Prostate gland (tissue), 2 donors: ENCODE measurements around the gene HUNK. TPM values are rescaled to one million over a fixed set of nuclear protein-coding genes. Genes with fewer than 3 reads are reported as not detected.

Experiments used
- DNase-seq: peaks from one replicate; pipeline ENCODE4 v3.0.0-alpha.2; 2019; ENCODE audit warnings: low spot score
- H3K27ac ChIP-seq, 2 donors: fragments of 200-600 bp; sonication (generic); 2 replicates each; pipeline ENCODE4 v1.5.1; 2017 to 2019
- H3K27me3 ChIP-seq: fragments of 200-600 bp; sonication (generic); replicated peaks from 2 replicates; pipeline ENCODE4 v1.5.1; 2019; ENCODE audit not compliant: insufficient read depth
- H3K36me3 ChIP-seq, 2 donors: fragments of 200-600 bp; sonication (generic); 1 replicate in 1 of 2; 2 replicates in 1 of 2; pipeline versions ENCODE4 v1.5.1 to v1.8.1; 2017 to 2019
- H3K4me1 ChIP-seq: fragments of 200-600 bp; sonication (generic); replicated peaks from 2 replicates; pipeline ENCODE4 v1.5.1; 2019
- H3K4me3 ChIP-seq, 2 donors: fragments of 200-600 bp; sonication (generic); 2 replicates each; pipeline ENCODE4 v1.5.1; 2017 to 2019
- H3K9me3 ChIP-seq: fragments of 200-600 bp; sonication (generic); 2 replicates; pipeline ENCODE4 v1.5.1; 2017
- CTCF ChIP-seq, 4 experiments: fragments of 200-600 bp in 2 of 4; fragments of 450-650 bp in 2 of 4; sonication (generic) in 2 of 4; IDR thresholded peaks; 1 replicate in 3 of 4; 2 replicates in 1 of 4; pipeline ENCODE4 v1.5.1; 2016 to 2019; ENCODE audit warnings: antibody characterized with exemption in 4 of 4, mild to moderate bottlenecking in 2 of 4, moderate library complexity in 2 of 4
- POLR2A ChIP-seq: fragments of 450-650 bp; IDR thresholded peaks from one replicate; pipeline ENCODE4 v1.6.1; 2016; ENCODE audit warnings: antibody characterized with exemption, mild to moderate bottlenecking
- POLR2AphosphoS5 ChIP-seq: sonication (generic); formaldehyde crosslinking; IDR thresholded peaks from one replicate; pipeline ENCODE4 v1.6.1; 2017; ENCODE audit warnings: antibody characterized with exemption
- WGBS: methylation state at CpG from one replicate; pipeline ENCODE4 v1.1.5; 2018; 5-methylcytosine and 5-hydroxymethylcytosine counted together
- intact Hi-C: fragments of 100-400 bp; cut with DNase I; formaldehyde crosslinking; loops from one replicate; pipeline ENCODE4 v1.14.2; 2022
- total RNA-seq, 2 donors: library from RNA; depleted of rRNA; stranded (reverse); fragments of >200 nt; gene quantifications; one replicate each; pipeline ENCODE4 v1.1.0, GENCODE V29; 2016

HUNK gene
- total RNA-seq, 2 donors from 2014 or later: 3.7 to 5.0 TPM

GRCh38 chr21:31993826-31994825, 121.3 kb downstream of the HUNK start:
- no peaks in the 10 kb centered on the region for H3K4me1 ChIP-seq
- no peak for TF ChIP-seq POLR2AphosphoS5
- no peak for TF ChIP-seq CTCF (IDR thresholded peaks at IDR 0.05)
- TF ChIP-seq POLR2A: no peak
- intact Hi-C loops: no loop called here
- no peak overlapping the region for H3K27ac ChIP-seq
- H3K9me3 ChIP-seq: no peaks in the 10 kb centered on the region
- no peaks in the 10 kb centered on the region for H3K36me3 ChIP-seq
- no peak overlapping the region for H3K4me3 ChIP-seq
- no peaks in the 10 kb centered on the region for H3K27me3 ChIP-seq
- no peak for DNase-seq
- WGBS: 72% methylated on average over 10 of the region's 10 CpGs

GRCh38 chr21:31997191-31997590, 124.4 kb downstream of the HUNK start:
- H3K4me1 ChIP-seq: no peaks in the 10 kb centered on the region
- no peak for DNase-seq
- no peaks in the 10 kb centered on the region for H3K9me3 ChIP-seq
- H3K36me3 ChIP-seq: no peaks in the 10 kb centered on the region
- intact Hi-C loops: no loop called here
- WGBS: 38% methylated on average over 4 of the region's 4 CpGs
- no peak overlapping the region for H3K4me3 ChIP-seq
- no peaks in the 10 kb centered on the region for H3K27me3 ChIP-seq
- TF ChIP-seq POLR2AphosphoS5 (no peak), POLR2A (no peak), CTCF (IDR thresholded peaks at IDR 0.05) (no peak)
- H3K27ac ChIP-seq: no peak overlapping the region

GRCh38 chr21:31999810-32000468, 127.1 kb downstream of the HUNK start:
- H3K4me1 ChIP-seq: no peaks in the 10 kb centered on the region
- TF ChIP-seq POLR2A (no peak), CTCF (IDR thresholded peaks at IDR 0.05) (no peak), POLR2AphosphoS5 (no peak)
- WGBS: 90% methylated on average over 12 of the region's 12 CpGs
- H3K36me3 ChIP-seq: no peaks in the 10 kb centered on the region
- no peaks in the 10 kb centered on the region for H3K9me3 ChIP-seq
- no peaks in the 10 kb centered on the region for H3K27me3 ChIP-seq
- intact Hi-C loops: no loop called here
- H3K4me3 ChIP-seq: no peak overlapping the region
- DNase-seq: no peak
- H3K27ac ChIP-seq: no peak overlapping the region

GRCh38 chr21:32001390-32001789, 128.6 kb downstream of the HUNK start:
- Histone ChIP-seq H3K27me3 (no peaks in the 10 kb centered on the region), H3K9me3 (no peaks in the 10 kb centered on the region), H3K4me3 (no peak overlapping the region), H3K36me3 (no peaks in the 10 kb centered on the region), H3K4me1 (no peaks in the 10 kb centered on the region), H3K27ac (no peak overlapping the region)
- intact Hi-C loops: no loop called here
- 85% methylated on average over 11 of the region's 11 CpGs for WGBS
- no peak for DNase-seq
- TF ChIP-seq POLR2A (no peak), POLR2AphosphoS5 (no peak), CTCF (IDR thresholded peaks at IDR 0.05) (no peak)
